Prostate gland (tissue), 2 donors: ENCODE measurements around the gene RPP21. TPM values are rescaled to one million over a fixed set of nuclear protein-coding genes. Genes with fewer than 3 reads are reported as not detected.

Source experiments
- DNase-seq: peaks from one replicate; pipeline ENCODE4 v3.0.0-alpha.2; 2019; ENCODE audit warnings: low spot score
- H3K27ac ChIP-seq, 2 donors: fragments of 200-600 bp; sonication (generic); 2 replicates each; pipeline ENCODE4 v1.5.1; 2017 to 2019
- H3K27me3 ChIP-seq: fragments of 200-600 bp; sonication (generic); replicated peaks from 2 replicates; pipeline ENCODE4 v1.5.1; 2019; ENCODE audit not compliant: insufficient read depth
- H3K36me3 ChIP-seq, 2 donors: fragments of 200-600 bp; sonication (generic); 1 replicate in 1 of 2; 2 replicates in 1 of 2; pipeline versions ENCODE4 v1.5.1 to v1.8.1; 2017 to 2019
- H3K4me1 ChIP-seq: fragments of 200-600 bp; sonication (generic); replicated peaks from 2 replicates; pipeline ENCODE4 v1.5.1; 2019
- H3K4me3 ChIP-seq, 2 donors: fragments of 200-600 bp; sonication (generic); 2 replicates each; pipeline ENCODE4 v1.5.1; 2017 to 2019
- H3K9me3 ChIP-seq: fragments of 200-600 bp; sonication (generic); 2 replicates; pipeline ENCODE4 v1.5.1; 2017
- POLR2A ChIP-seq: fragments of 450-650 bp; IDR thresholded peaks from one replicate; pipeline ENCODE4 v1.6.1; 2016; ENCODE audit warnings: antibody characterized with exemption, mild to moderate bottlenecking
- POLR2AphosphoS5 ChIP-seq: sonication (generic); formaldehyde crosslinking; IDR thresholded peaks from one replicate; pipeline ENCODE4 v1.6.1; 2017; ENCODE audit warnings: antibody characterized with exemption
- WGBS: methylation state at CpG from one replicate; pipeline ENCODE4 v1.1.5; 2018; 5-methylcytosine and 5-hydroxymethylcytosine counted together
- intact Hi-C: fragments of 100-400 bp; cut with DNase I; formaldehyde crosslinking; loops from one replicate; pipeline ENCODE4 v1.14.2; 2022
- total RNA-seq, 2 donors: library from RNA; depleted of rRNA; stranded (reverse); fragments of >200 nt; gene quantifications; one replicate each; pipeline ENCODE4 v1.1.0, GENCODE V29; 2016
- TF ChIP-seq, protein P1 (sequence below), 4 experiments: fragments of 200-600 bp in 2 of 4; fragments of 450-650 bp in 2 of 4; sonication (generic) in 2 of 4; IDR thresholded peaks; 1 replicate in 3 of 4; 2 replicates in 1 of 4; pipeline ENCODE4 v1.5.1; 2016 to 2019; ENCODE audit warnings: antibody characterized with exemption in 4 of 4, mild to moderate bottlenecking in 2 of 4, moderate library complexity in 2 of 4

Gene RPP21
- total RNA-seq, 2 donors from 2014 or later: 86.7 to 121 TPM

DNA sequence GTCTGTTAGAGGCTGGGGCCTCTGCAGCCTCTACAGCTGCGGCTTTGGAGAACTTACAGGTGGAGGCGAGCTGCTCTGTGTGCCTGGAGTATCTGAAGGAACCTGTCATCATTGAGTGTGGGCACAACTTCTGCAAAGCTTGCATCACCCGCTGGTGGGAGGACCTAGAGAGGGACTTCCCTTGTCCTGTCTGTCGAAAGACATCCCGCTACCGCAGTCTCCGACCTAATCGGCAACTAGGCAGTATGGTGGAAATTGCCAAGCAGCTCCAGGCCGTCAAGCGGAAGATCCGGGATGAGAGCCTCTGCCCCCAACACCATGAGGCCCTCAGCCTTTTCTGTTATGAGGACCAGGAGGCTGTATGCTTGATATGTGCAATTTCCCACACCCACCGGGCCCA lies 15.6 kb upstream of the RPP21 start:
- no peak for DNase-seq
- intact Hi-C loops: loop anchor here (5.0 kb wide), 1 partner anchor 117 kb away; the partner anchor contains the start of gene TRIM26

DNA sequence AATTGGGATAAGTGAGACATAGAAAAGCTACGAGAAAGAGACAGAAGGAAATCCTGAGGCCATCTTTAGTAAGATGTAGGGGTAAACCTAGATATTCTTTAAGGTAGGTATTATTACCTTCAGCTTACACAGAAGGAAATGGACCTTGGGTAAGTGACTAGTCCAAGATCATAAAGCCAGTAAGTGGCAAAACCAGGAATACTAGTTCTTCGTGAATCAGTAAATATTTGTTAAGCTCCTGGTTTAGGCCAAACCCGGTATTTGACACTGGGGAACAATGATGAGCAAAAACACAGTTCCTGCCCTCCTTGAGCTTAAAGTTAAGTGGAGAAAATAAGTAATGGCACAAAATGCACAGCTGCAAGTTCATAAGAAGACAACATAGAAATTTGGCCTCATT lies 13.0 kb upstream of the RPP21 start:
- DNase-seq: no peak
- Histone ChIP-seq H3K27me3 (no peaks in the 10 kb centered on the region), H3K27ac (no peak overlapping the region), H3K9me3 (no peaks in the 10 kb centered on the region), H3K4me1 (no peaks in the 10 kb centered on the region), H3K36me3 (no peaks in the 10 kb centered on the region), H3K4me3 (no peak overlapping the region)
- intact Hi-C loops: no loop called here
- no peak for TF ChIP-seq POLR2AphosphoS5
- no peak for TF ChIP-seq POLR2A
- TF ChIP-seq, protein P1, sequence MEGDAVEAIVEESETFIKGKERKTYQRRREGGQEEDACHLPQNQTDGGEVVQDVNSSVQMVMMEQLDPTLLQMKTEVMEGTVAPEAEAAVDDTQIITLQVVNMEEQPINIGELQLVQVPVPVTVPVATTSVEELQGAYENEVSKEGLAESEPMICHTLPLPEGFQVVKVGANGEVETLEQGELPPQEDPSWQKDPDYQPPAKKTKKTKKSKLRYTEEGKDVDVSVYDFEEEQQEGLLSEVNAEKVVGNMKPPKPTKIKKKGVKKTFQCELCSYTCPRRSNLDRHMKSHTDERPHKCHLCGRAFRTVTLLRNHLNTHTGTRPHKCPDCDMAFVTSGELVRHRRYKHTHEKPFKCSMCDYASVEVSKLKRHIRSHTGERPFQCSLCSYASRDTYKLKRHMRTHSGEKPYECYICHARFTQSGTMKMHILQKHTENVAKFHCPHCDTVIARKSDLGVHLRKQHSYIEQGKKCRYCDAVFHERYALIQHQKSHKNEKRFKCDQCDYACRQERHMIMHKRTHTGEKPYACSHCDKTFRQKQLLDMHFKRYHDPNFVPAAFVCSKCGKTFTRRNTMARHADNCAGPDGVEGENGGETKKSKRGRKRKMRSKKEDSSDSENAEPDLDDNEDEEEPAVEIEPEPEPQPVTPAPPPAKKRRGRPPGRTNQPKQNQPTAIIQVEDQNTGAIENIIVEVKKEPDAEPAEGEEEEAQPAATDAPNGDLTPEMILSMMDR (IDR thresholded peaks at IDR 0.05): no peak
- WGBS: 67% methylated on average over 3 of the region's 3 CpGs

More for the DNA sequence above, 15.6 kb upstream of the RPP21 start:
- no peak overlapping the region for H3K27ac ChIP-seq
- no peak for TF ChIP-seq POLR2A
- TF ChIP-seq, protein P1 (IDR thresholded peaks at IDR 0.05): no peak
- no peak for TF ChIP-seq POLR2AphosphoS5
- H3K4me3 ChIP-seq: no peak overlapping the region
- H3K9me3 ChIP-seq: no peaks in the 10 kb centered on the region
- no peaks in the 10 kb centered on the region for H3K4me1 ChIP-seq
- WGBS: 95% methylated on average over 12 of the region's 12 CpGs
- H3K27me3 ChIP-seq: no peaks in the 10 kb centered on the region
- H3K36me3 ChIP-seq: no peaks in the 10 kb centered on the region

DNA sequence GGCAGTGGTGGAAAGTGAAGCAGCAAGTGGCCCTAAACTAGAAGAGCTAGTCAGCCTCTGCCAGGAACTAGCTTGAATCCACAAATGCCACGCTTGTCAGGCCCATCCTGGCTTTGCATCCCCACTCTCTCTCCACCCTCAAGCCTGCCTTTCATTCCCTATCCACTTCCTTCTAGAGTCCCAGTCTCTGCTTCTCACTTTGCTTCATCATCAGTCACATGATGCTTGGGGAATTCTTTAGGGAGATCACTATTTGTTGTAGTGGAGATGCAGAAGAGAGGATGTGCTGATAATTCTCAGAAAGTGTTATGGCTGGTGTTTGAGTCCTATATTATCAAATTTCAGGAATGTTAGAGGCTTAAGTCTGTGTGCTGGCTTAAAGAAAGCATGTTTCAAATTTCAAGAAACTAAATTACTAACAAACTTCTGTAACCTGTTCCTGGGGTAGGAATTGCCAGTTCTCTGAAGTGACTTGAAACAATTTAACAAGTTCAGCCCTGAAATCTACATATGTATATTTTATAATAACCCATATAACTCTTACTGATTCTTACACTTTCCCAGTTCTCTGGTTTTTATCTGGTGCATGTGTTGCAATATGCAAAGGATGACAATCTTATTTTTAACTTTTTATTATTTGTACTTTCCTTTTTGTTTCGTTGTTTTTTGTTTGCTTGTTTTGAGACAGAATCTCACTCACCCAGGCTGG lies 10.7 kb upstream of the RPP21 start:
- H3K27ac ChIP-seq: no peak overlapping the region
- 83% methylated on average over 2 of the region's 2 CpGs for WGBS
- DNase-seq: no peak
- no peaks in the 10 kb centered on the region for H3K27me3 ChIP-seq
- no peak for TF ChIP-seq POLR2AphosphoS5
- TF ChIP-seq, protein P1 (IDR thresholded peaks at IDR 0.05): no peak
- no peak for TF ChIP-seq POLR2A
- intact Hi-C loops: no loop called here
- no peaks in the 10 kb centered on the region for H3K36me3 ChIP-seq
- no peaks in the 10 kb centered on the region for H3K9me3 ChIP-seq
- no peak overlapping the region for H3K4me3 ChIP-seq
- H3K4me1 ChIP-seq: no peaks in the 10 kb centered on the region

DNA sequence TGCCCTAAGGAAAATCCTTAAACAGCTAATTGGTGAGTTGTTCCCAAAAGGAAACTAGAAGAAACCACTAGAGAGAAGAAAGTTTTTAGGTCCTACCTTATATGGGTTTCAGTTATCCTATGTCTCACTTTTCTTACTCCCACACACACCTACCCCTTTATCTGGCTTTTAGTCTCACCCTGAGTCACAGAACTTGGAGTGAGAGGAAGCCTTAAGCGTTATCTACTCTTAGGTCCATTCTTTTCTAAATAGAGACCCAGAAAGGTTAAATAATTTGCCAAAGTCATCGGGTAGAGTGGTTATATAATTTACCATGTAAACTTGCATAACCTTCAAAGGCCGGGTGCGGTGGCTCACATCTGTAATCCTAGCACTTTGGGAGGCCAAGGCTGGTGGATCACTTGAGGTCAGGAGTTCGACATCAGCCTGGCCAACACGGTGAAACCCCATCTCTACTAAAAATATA lies 4.3 kb upstream of the RPP21 start:
- no peak for DNase-seq
- no peak for TF ChIP-seq POLR2A
- no peak for TF ChIP-seq POLR2AphosphoS5
- Histone ChIP-seq H3K4me3 (no peak overlapping the region), H3K4me1 (no peaks in the 10 kb centered on the region), H3K27ac (no peak overlapping the region), H3K9me3 (no peaks in the 10 kb centered on the region), H3K27me3 (no peaks in the 10 kb centered on the region), H3K36me3 (no peaks in the 10 kb centered on the region)
- 89% methylated on average over 6 of the region's 6 CpGs for WGBS
- intact Hi-C loops: no loop called here

DNA sequence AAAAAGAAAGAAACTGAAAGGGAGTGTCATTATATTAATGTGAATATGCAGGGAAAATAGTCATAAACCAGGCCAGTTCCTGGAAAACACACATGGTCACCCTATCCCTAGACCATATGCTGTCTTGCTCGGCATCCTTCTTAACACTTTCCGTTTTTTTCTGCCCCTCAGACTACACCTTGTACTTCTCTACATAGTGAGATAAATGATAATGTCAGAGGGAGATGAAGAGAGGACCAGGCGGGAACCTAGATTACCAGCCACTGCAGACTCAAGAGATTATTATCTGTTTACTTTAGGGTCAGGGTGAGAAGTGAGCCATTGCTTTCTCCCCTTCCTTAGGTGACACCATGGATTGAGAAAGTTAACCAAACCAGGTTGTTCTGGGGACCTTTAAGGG lies 3.7 kb upstream of the RPP21 start:
- H3K4me1 ChIP-seq: no peaks in the 10 kb centered on the region
- H3K36me3 ChIP-seq: no peaks in the 10 kb centered on the region
- H3K9me3 ChIP-seq: no peaks in the 10 kb centered on the region
- DNase-seq: no peak
- no peaks in the 10 kb centered on the region for H3K27me3 ChIP-seq
- no peak overlapping the region for H3K4me3 ChIP-seq
- no peak overlapping the region for H3K27ac ChIP-seq
- intact Hi-C loops: no loop called here
- WGBS: 83% methylated on average over 3 of the region's 3 CpGs
- TF ChIP-seq, protein P1 (IDR thresholded peaks at IDR 0.05): no peak
- TF ChIP-seq POLR2AphosphoS5 (no peak), POLR2A (no peak)
